NCI-H128 (cell line): ENCODE data around the gene TMEM63C.

Experiments
- DNase-seq: peaks from one replicate; lab custom pipeline; 2025; ENCODE audit not compliant: unreplicated experiment; lab: John Stamatoyannopoulos, UW

The TMEM63C gene

DNA sequence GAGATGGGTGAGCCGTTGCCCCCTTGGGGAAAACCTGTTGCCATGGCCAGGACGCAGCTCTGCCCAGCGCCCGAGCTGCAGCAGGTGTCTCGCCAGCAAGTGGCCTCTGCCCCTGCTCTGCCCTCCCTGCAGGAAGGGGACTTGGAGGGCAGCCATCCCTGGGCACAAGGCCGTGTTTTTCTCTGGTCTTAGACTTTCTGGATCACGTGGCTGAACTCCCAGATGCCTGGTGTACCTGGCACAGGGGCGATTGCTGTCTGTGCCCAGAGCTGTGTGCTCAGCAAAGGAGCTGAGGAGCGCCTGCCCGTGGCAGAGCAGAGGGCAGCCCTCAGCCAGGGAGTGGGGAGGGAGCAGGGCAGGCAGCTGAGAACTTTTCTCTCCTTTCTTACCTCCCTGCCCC, 38.0 kb downstream of the TMEM63C start:
- DNase-seq: no peak

- DNase-seq: no peak
These were observed 38.8 kb downstream of the TMEM63C start for GRCh38 chr14:77220246-77221017.

GRCh38 chr14:77221241-77221871, 39.8 kb downstream of the TMEM63C start:
- DNase-seq: no peak

GRCh38 chr14:77222546-77223225, 41.1 kb downstream of the TMEM63C start:
- no peak for DNase-seq

DNA sequence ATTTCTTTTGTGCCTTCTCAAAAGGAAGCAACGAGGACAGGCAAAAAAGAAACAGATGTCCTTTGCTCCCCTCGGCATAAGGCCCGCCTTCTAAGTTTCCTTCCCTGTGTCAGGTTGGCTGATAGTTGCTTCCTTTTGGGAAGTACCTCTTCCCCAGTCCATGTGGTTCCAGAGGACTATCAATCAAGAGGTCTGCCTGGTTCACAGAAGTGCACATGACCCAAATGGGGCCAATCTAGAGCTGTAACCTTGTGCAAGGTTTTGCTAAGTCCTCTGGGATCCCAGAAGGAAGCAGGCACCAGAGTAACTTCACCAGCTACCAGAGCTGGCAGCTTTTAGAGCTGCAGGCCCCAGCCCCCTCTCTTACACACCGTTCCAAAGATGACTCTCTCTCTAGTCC, 42.6 kb downstream of the TMEM63C start:
- no peak for DNase-seq

- DNase-seq: no peak
These were observed 43.7 kb downstream of the TMEM63C start for GRCh38 chr14:77225254-77225653.

- no peak for DNase-seq
These were observed 44.4 kb downstream of the TMEM63C start for GRCh38 chr14:77225892-77226557.

DNA sequence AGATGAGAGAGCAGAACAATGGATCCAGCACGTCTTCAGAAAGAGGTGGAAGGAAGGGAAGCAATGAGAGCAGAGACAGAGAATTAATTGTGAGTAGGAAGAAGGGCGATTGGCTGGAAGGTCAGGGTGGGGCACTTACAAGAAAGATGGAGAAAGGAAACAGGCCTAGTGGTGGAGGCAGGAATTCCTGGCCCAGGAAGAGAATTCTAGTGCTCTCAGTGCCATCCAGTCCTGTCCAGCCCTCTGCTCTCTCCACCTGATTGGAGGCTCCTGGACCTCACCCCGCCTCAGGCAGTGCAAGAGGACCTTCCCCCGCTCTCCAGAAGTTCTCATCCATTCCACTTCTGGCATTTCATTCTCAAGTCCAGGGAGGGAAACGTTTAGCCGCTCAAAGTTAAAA, 46.5 kb downstream of the TMEM63C start:
- no peak for DNase-seq

DNA sequence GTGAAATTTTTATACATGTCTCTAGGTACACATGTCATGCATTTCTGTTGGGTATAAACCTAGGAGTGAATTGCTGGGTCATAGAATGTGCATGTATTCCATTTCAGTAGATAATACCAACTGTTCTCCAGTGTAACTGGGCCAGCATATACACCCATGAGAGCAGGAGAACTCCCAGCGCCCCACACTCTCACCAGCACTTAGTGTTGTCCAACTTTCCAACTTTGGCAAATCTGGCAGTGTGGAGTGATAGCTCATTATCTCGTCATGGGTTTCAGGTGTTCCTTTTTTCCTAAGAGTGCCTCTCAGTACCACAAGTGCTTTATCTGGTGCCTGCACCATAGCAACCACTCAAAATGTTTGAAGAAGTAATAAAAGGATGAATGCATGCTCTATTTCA, 49.3 kb downstream of the TMEM63C start:
- DNase-seq: no peak

GRCh38 chr14:77231721-77232120, 50.1 kb downstream of the TMEM63C start:
- no peak for DNase-seq

DNA sequence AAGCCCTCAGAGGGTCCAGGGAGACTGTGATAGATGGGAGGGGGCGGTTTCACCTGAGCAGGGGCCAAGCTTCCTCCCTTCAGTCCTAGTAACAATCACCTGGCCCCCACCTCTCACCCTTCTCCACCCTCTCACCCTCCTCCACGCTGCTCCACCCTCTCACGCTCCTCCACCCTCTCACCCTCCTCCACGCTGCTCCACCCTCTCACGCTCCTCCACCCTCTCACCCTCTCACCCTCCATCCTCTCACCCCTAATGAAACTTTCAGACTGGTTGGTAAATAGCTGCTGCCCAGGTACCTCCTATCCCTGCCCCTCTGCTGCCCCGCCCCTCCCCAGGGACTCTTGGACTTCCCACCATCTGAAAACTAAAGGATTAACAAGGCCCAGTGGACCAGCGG, 55.2 kb downstream of the TMEM63C start:
- DNase-seq: no peak

DNA sequence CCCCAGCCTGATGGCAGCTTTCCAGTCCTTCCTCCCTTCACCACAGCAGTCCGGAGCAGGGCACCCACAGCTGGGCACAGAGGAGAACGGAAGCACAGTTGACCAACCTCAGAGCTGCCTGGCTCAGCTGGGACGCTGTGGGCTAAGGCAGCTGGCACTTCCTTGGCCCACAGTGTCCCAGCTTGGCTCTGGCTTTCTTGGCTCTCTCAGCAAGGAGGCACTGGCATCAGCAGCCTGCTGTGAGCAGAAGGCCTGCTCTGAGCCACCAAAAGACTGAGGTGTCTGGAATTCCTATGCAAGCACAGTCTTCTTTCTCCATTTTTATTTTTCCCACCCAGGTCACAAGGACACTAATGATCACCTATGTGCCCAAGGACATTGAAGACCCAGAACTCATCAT, 56.8 kb downstream of the TMEM63C start:
- DNase-seq: no peak

DNA sequence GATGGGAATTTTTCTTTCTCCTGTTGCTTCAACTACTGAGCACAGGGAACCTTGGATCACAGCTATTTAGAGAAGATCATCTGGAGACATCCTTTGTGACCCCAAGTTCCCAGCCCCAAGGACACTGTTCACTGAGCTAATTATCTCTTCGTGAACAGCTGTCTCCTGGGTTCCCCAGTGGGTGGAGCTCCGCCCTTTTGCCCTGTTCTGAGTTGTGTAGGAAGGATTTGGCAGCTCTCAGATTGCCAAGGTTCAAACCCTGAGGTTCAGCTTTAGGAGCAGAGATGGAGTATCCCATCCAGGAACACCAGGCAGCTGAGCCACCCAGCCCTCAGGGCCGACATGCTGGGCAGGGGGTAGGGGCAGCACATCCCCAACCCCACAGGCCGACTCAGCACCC, 57.4 kb downstream of the TMEM63C start:
- no peak for DNase-seq

DNA sequence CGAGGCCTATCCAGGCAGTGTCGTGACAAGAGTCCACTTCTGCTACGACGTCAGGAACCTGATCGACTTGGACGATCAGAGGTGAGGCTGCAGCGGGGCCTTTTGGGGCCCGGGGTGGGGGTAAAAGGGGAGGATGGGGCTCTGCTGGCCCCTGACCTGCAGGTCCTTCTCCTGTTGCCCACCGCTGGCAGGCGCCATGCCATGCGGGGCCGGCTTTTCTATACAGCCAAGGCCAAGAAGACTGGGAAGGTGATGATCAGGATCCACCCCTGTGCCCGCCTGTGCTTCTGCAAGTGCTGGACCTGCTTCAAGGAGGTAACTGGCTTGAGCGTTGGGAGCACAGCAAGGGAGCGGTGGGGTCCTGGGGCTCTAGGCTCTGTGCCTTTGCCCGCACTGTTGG, 57.8 kb downstream of the TMEM63C start:
- DNase-seq: no peak

DNA sequence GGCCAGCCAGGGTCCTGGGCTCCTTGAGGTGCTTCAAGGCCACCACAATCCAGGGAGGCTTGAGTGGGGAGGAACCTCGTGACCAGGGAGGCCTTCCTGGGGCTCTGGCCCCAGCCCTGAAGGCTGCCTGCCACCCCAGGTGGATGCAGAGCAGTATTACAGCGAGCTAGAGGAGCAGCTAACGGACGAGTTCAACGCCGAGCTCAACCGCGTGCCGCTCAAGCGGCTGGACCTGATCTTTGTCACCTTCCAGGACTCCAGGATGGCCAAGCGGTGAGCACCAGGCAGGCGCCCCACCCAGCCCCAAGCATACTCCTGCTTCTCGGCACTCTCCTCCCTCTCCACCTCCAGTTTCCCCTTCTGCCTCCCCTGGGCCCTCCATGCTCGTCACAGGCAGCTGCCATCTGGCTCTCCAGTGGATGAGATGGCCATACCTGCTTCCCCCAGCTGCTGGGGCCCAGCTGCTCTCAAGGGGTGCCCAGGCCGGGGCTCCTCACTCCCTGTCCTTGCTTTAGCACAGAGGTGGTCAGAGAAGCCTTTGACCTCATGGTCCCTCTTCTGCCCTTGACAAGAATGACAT, 58.8 kb downstream of the TMEM63C start:
- no peak for DNase-seq

- DNase-seq: no peak
These were observed 60.4 kb downstream of the TMEM63C start for GRCh38 chr14:77241955-77242354.

DNA sequence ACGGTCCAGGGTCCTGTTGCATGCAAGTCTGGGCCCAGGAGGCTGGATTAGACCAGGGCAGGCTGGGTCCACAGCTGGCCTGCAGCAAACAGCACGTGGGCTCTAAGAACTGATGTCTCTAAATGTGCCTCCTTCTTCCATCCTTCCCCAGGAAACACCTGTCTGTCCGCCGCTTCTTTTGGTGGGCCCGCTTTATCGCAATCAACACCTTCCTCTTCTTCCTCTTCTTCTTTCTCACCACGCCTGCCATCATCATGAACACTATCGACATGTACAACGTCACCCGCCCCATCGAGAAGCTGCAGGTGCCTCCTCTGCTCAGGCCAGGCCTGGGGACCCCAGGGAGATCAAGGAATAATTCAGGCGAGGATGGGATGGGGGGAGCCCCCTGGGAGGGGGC, 61.2 kb downstream of the TMEM63C start:
- DNase-seq: no peak

DNA sequence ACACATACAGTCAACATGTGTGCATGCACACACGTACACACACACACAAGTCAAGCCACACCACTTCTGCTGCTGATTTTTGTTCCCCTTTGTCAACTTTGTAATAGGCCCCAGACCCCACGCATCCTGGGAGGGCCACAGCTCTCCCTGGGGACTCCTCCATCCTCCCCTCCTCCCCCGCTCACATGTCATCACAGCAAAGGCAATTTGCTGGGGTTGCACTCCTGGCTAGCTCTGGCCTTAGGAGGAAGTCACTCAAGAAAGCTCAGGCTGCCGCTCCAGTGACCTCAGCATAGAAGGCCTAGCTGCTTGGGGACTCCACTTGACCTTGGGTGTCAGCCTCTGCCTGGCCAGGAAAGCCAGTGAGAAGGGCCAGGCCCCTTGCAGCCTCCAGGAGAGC, 62.3 kb downstream of the TMEM63C start:
- DNase-seq: no peak

DNA sequence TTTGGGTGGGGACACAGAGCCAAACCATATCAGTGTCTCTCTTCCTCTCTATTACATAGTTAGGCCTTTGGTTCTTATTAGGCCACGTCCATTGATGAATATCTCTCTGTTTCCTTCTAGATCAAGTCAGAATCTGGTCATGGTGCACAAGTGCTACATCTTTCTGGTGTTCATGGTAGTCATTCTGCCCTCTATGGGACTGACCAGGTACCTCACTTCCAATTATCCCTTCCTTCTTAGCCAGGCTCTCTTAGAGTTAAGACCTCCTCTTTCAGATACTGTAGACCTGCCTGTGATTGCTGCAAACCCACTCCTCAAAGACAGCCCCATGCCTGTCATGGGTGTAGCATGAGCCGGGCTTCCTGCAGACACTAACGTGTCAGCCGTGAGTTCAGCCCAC, 64.2 kb downstream of the TMEM63C start:
- no peak for DNase-seq

DNA sequence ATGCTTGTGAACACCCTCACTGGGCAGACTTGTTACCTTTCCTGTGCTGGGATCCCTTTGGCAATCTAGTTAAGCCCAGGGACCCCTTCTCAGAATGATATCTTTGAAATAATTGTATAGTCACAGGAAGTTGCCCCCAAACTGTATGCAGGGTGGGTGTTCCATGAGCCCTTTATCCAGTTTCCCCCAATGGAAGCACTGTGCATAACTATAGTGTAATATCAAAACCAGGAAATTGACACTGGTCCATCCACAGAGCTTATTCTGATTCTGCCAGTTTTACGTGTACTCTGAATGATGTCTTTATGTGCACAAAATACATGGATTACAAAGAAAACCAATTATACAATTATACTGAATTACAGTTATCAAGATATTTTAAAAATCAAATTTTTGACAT, 65.2 kb downstream of the TMEM63C start:
- DNase-seq: no peak

- no peak for DNase-seq
These were observed 67.1 kb downstream of the TMEM63C start for GRCh38 chr14:77248666-77249065.
